ENCODE measurements around the gene PCK1.

Gene PCK1

GRCh38 chr20:57589728-57590484 lies 29.0 kb downstream of the PCK1 start:
- no peak for DNase-seq (ENCODE audit: low read depth)

GRCh38 chr20:57590485-57591288 lies 29.8 kb downstream of the PCK1 start:
- no peak for DNase-seq (ENCODE audit: low read depth)

GRCh38 chr20:57591289-57592229 lies 30.6 kb downstream of the PCK1 start:
- no peak for DNase-seq (ENCODE audit: low read depth)

GRCh38 chr20:57592263-57593092 lies 31.6 kb downstream of the PCK1 start:
- no peak for DNase-seq (ENCODE audit: low read depth)

GRCh38 chr20:57593134-57593886 lies 32.4 kb downstream of the PCK1 start:
- DNase-seq (ENCODE audit: low read depth): no peak

- DNase-seq (ENCODE audit: low read depth): peak; percentile 33
Measured at GRCh38 chr20:57594092-57594951, 33.4 kb downstream of the PCK1 start.

- no peak for DNase-seq (ENCODE audit: low read depth)
Measured at GRCh38 chr20:57595041-57596030, 34.4 kb downstream of the PCK1 start.

- no peak for DNase-seq (ENCODE audit: low read depth)
Measured at GRCh38 chr20:57596358-57596757, 35.4 kb downstream of the PCK1 start.

- DNase-seq (ENCODE audit: low read depth): peak; percentile 68
Measured at GRCh38 chr20:57596998-57597939, 36.4 kb downstream of the PCK1 start.

- DNase-seq (ENCODE audit: low read depth): no peak
Measured at GRCh38 chr20:57598060-57598459, 37.1 kb downstream of the PCK1 start.

- DNase-seq (ENCODE audit: low read depth): no peak
Measured at GRCh38 chr20:57598491-57598890, 37.6 kb downstream of the PCK1 start.

- DNase-seq (ENCODE audit: low read depth): no peak
Measured at GRCh38 chr20:57600320-57601210, 39.7 kb downstream of the PCK1 start.

GRCh38 chr20:57601211-57601570 lies 40.3 kb downstream of the PCK1 start:
- DNase-seq (ENCODE audit: low read depth): no peak

GRCh38 chr20:57601737-57602136 lies 40.8 kb downstream of the PCK1 start:
- no peak for DNase-seq (ENCODE audit: low read depth)

GRCh38 chr20:57603120-57603519 lies 42.2 kb downstream of the PCK1 start:
- DNase-seq (ENCODE audit: low read depth): no peak

- no peak for DNase-seq (ENCODE audit: low read depth)
Measured at GRCh38 chr20:57605045-57605444, 44.1 kb downstream of the PCK1 start.

Data from stimulated activated CD8-positive, alpha-beta memory T cell treated with anti-CD3 and anti-CD28 coated beads, Interleukin-15, amount 100 ng/mL, for 24 hours (primary cell).